ENCODE measurements around the gene C2CD3.
A peak's percentile ranks its signal among the peaks of the same experiment; 100 is the strongest.

The C2CD3 gene

GRCh38 chr11:74170694-74171629, at the start of gene C2CD3, which contains the start of gene PPME1:
C2CD3 (minus strand) TSS chr11:74171002; CDS start chr11:74170792, 210 bp downstream.
PPME1 (plus strand) TSS chr11:74171289; CDS start chr11:74171422, 133 bp downstream.
- FAIRE-seq (peak; percentile 99), DNase-seq (ENCODE audit: extremely low spot score, insufficient read length, low read depth) (peak; percentile 87)

GRCh38 chr11:74220376-74220775, 49.6 kb upstream of the C2CD3 start:
- no peak for DNase-seq (ENCODE audit: extremely low spot score, insufficient read length, low read depth)
- FAIRE-seq = no peak

GRCh38 chr11:74212533-74212932, 41.7 kb upstream of the C2CD3 start:
- DNase-seq (ENCODE audit: extremely low spot score, insufficient read length, low read depth) (no peak), FAIRE-seq (no peak)

- FAIRE-seq = no peak
- no peak for DNase-seq (ENCODE audit: extremely low spot score, insufficient read length, low read depth)
Observed at GRCh38 chr11:74208507-74208906, 37.7 kb upstream of the C2CD3 start.

GRCh38 chr11:74206746-74207145, 35.9 kb upstream of the C2CD3 start:
- DNase-seq (ENCODE audit: extremely low spot score, insufficient read length, low read depth) = no peak

GRCh38 chr11:74205181-74205580, 34.4 kb upstream of the C2CD3 start:
- no peak for DNase-seq (ENCODE audit: extremely low spot score, insufficient read length, low read depth)
- no peak for FAIRE-seq

More at GRCh38 chr11:74206746-74207145, 35.9 kb upstream of the C2CD3 start:
- no peak for FAIRE-seq

GRCh38 chr11:74204701-74205100, 33.9 kb upstream of the C2CD3 start:
- DNase-seq (ENCODE audit: extremely low spot score, insufficient read length, low read depth) (no peak), FAIRE-seq (no peak)

- FAIRE-seq = no peak
- no peak for DNase-seq (ENCODE audit: extremely low spot score, insufficient read length, low read depth)
Observed at GRCh38 chr11:74203966-74204365, 33.2 kb upstream of the C2CD3 start.

- FAIRE-seq (no peak), DNase-seq (ENCODE audit: extremely low spot score, insufficient read length, low read depth) (no peak)
Observed at GRCh38 chr11:74196781-74197486, 26.1 kb upstream of the C2CD3 start.

- FAIRE-seq = no peak
- DNase-seq (ENCODE audit: extremely low spot score, insufficient read length, low read depth) = no peak
Observed at GRCh38 chr11:74195828-74196227, 25.0 kb upstream of the C2CD3 start.

- DNase-seq (ENCODE audit: extremely low spot score, insufficient read length, low read depth) (no peak), FAIRE-seq (no peak)
Observed at GRCh38 chr11:74185695-74186094, 14.9 kb upstream of the C2CD3 start.

GRCh38 chr11:74185285-74185684, 14.5 kb upstream of the C2CD3 start:
- DNase-seq (ENCODE audit: extremely low spot score, insufficient read length, low read depth) (no peak), FAIRE-seq (no peak)

- FAIRE-seq (no peak), DNase-seq (ENCODE audit: extremely low spot score, insufficient read length, low read depth) (no peak)
Observed at GRCh38 chr11:74182635-74183034, 11.8 kb upstream of the C2CD3 start.

GRCh38 chr11:74179234-74180052, 8.6 kb upstream of the C2CD3 start:
- no peak for DNase-seq (ENCODE audit: extremely low spot score, insufficient read length, low read depth)
- no peak for FAIRE-seq

GRCh38 chr11:74175920-74176319, 5.1 kb upstream of the C2CD3 start:
- FAIRE-seq (no peak), DNase-seq (ENCODE audit: extremely low spot score, insufficient read length, low read depth) (no peak)

GRCh38 chr11:74171997-74172396, 1.2 kb upstream of the C2CD3 start:
- DNase-seq (ENCODE audit: extremely low spot score, insufficient read length, low read depth) = no peak
- no peak for FAIRE-seq

GRCh38 chr11:74171630-74171968, 797 bp upstream of the C2CD3 start:
- FAIRE-seq (no peak), DNase-seq (ENCODE audit: extremely low spot score, insufficient read length, low read depth) (no peak)

GRCh38 chr11:74169738-74170458, 904 bp downstream of the C2CD3 start:
- DNase-seq (ENCODE audit: extremely low spot score, insufficient read length, low read depth) = no peak

GRCh38 chr11:74168838-74169237, 2.0 kb downstream of the C2CD3 start:
- DNase-seq (ENCODE audit: extremely low spot score, insufficient read length, low read depth) (no peak), FAIRE-seq (no peak)

More at GRCh38 chr11:74169738-74170458, 904 bp downstream of the C2CD3 start:
- peak; percentile 5 for FAIRE-seq

Measured in GM18507 (cell line).